VCaP (cell line): ENCODE results near the gene RUNX1.

Source experiments
- H3K27ac ChIP-seq: fragments of 450-650 bp; 2 replicates; pipeline ENCODE4 v1.5.1; 2017
- CTCF ChIP-seq: fragments of 450-650 bp; conservative IDR thresholded peaks from 2 replicates; pipeline ENCODE4 v1.5.1; 2017; ENCODE audit warnings: mild to moderate bottlenecking, moderate library complexity

Gene RUNX1

GRCh38 chr21:34926803-34927467, 122.2 kb downstream of the RUNX1 start:
- TF ChIP-seq CTCF, result no peak
- no peak overlapping the region for H3K27ac ChIP-seq

DNA sequence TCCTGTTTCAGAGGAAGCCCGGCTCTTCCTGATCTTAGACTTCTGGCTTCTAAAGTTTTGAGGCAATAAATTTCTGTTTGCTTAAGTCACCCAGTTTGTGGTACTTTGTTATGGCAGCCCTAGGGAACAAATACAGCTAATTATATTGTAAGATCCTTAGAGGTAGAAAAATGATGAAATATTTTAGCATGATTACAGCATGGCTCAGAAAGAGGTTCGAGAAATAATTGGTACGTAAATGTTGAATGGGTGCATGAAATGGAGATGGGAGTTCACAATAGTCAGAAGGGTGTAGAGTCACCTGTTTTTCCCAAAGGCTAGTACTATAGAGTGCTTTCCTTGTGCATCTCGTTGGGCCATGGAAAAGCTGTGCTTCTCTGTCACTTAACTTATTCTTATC, 123.5 kb downstream of the RUNX1 start:
- no peak overlapping the region for H3K27ac ChIP-seq
- no peak for TF ChIP-seq CTCF

- no peak for TF ChIP-seq CTCF
- H3K27ac ChIP-seq, result no peak overlapping the region
Observed at GRCh38 chr21:34924771-34925419, 124.2 kb downstream of the RUNX1 start.

- TF ChIP-seq CTCF, result no peak
Observed at GRCh38 chr21:34924194-34924593, 124.9 kb downstream of the RUNX1 start.

DNA sequence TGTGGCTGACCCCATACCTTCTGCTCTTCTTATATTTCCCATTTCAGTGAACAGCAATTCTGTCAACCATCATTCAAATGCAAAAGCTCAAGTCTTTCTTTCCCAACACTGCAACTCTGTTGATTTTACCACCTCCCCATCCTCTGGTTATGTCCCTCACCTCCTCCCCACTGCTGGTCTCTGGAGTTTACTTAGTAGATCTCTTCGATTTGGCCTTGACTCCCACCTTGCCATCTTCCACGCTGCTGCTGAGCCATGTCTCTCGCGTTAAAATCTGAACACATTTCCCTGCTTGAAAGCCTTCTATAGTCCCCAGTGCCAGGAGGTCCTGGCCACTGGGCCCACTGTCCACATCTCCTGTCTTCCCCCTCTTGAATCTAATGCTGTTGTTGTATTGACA, 125.5 kb downstream of the RUNX1 start:
- H3K27ac ChIP-seq, result no peak overlapping the region
- no peak for TF ChIP-seq CTCF

More at GRCh38 chr21:34924194-34924593, 124.9 kb downstream of the RUNX1 start:
- H3K27ac ChIP-seq, result no peak overlapping the region

DNA sequence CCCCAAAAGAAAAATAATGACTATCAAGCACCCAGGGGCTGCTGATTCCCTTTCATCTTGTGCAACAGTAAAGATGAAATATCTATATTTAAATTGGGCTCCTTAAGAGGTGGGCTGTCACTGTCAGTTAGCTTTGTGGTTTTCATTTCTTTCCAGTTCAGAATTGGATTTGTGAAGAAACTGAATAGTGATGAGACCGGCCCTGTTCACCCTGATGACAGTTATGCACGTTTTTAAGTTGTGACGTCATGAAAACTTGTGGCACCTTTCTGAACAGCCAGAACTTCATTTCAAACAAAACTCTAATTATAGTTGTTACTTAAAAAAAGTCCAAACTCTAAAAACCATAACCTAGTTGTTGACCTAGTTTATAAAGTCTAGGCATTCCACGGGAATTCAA, 125.9 kb downstream of the RUNX1 start:
- TF ChIP-seq CTCF, result no peak
- H3K27ac ChIP-seq, result no peak overlapping the region

- no peak overlapping the region for H3K27ac ChIP-seq
- TF ChIP-seq CTCF, result no peak
Observed at GRCh38 chr21:34922479-34922878, 126.6 kb downstream of the RUNX1 start.
